IPS-18c (cell line): ENCODE results near the gene RPS6KB1.
"Not testable (repeated sequence)": the region's sequence is repeated elsewhere in the genome, so short reads cannot be mapped to it uniquely, and the experiment has no call there.

Source experiments
- H3K4me3 ChIP-seq: 2 replicates; pipeline ENCODE4 v1.7.0; 2013; ENCODE audit warnings: low read depth, mild to moderate bottlenecking, low read length, moderate library complexity; ENCODE audit not compliant: insufficient read depth
- H3K9me3 ChIP-seq: one replicate; pipeline ENCODE4 v1.6.1; 2013; ENCODE audit warnings: mild to moderate bottlenecking, low read length, moderate library complexity; ENCODE audit not compliant: control insufficient read depth, insufficient read depth

Gene RPS6KB1

GRCh38 chr17:59907467-59907866 lies 14.5 kb downstream of the RPS6KB1 start:
- Histone ChIP-seq H3K9me3 (no peaks in the 10 kb centered on the region), H3K4me3 (no peak overlapping the region)

- no peaks in the 10 kb centered on the region for H3K9me3 ChIP-seq
- H3K4me3 ChIP-seq: no peak overlapping the region
Observed at GRCh38 chr17:59914274-59914854, 21.4 kb downstream of the RPS6KB1 start.

GRCh38 chr17:59916446-59916845 lies 23.5 kb downstream of the RPS6KB1 start:
- no peak overlapping the region for H3K4me3 ChIP-seq

GRCh38 chr17:59920637-59921036 lies 27.7 kb downstream of the RPS6KB1 start:
- not testable (repeated sequence) for H3K9me3 ChIP-seq, H3K4me3 ChIP-seq

More at GRCh38 chr17:59916446-59916845, 23.5 kb downstream of the RPS6KB1 start:
- H3K9me3 ChIP-seq: no peaks in the 10 kb centered on the region

- H3K4me3 ChIP-seq, H3K9me3 ChIP-seq: not testable (repeated sequence)
Observed at GRCh38 chr17:59930121-59930520, 37.2 kb downstream of the RPS6KB1 start.

- H3K9me3 ChIP-seq, H3K4me3 ChIP-seq: not testable (repeated sequence)
Observed at GRCh38 chr17:59930768-59931167, 37.8 kb downstream of the RPS6KB1 start.

- not testable (repeated sequence) for H3K4me3 ChIP-seq, H3K9me3 ChIP-seq
Observed at GRCh38 chr17:59933317-59933716, 40.4 kb downstream of the RPS6KB1 start.

GRCh38 chr17:59940697-59941096 lies 47.8 kb downstream of the RPS6KB1 start:
- H3K4me3 ChIP-seq: not testable (repeated sequence)

GRCh38 chr17:59941131-59941530 lies 48.2 kb downstream of the RPS6KB1 start:
- no peaks in the 10 kb centered on the region for H3K9me3 ChIP-seq
- H3K4me3 ChIP-seq: no peak overlapping the region

More at GRCh38 chr17:59940697-59941096, 47.8 kb downstream of the RPS6KB1 start:
- not testable (repeated sequence) for H3K9me3 ChIP-seq

GRCh38 chr17:59946433-59946832 lies 53.5 kb downstream of the RPS6KB1 start:
- not testable (repeated sequence) for H3K9me3 ChIP-seq, H3K4me3 ChIP-seq

- not testable (repeated sequence) for H3K9me3 ChIP-seq, H3K4me3 ChIP-seq
Observed at GRCh38 chr17:59947310-59947709, 54.4 kb downstream of the RPS6KB1 start.

GRCh38 chr17:59950049-59950448 lies 57.1 kb downstream of the RPS6KB1 start:
- Histone ChIP-seq H3K9me3 (no peaks in the 10 kb centered on the region), H3K4me3 (no peak overlapping the region)

- Histone ChIP-seq H3K4me3 (no peak overlapping the region), H3K9me3 (no peaks in the 10 kb centered on the region)
Observed at GRCh38 chr17:59954856-59955255, 61.9 kb downstream of the RPS6KB1 start.

GRCh38 chr17:59959574-59959973 lies 66.7 kb downstream of the RPS6KB1 start:
- H3K9me3 ChIP-seq, H3K4me3 ChIP-seq: not testable (repeated sequence)

- Histone ChIP-seq H3K4me3 (no peak overlapping the region), H3K9me3 (no peaks in the 10 kb centered on the region)
Observed at GRCh38 chr17:59962739-59963318, 69.9 kb downstream of the RPS6KB1 start.

- H3K4me3 ChIP-seq: peak overlapping the region; percentile 93
- H3K9me3 ChIP-seq: no peaks in the 10 kb centered on the region
Observed at GRCh38 chr17:59963738-59964481, 71.0 kb downstream of the RPS6KB1 start.

GRCh38 chr17:59964482-59965328 lies 71.8 kb downstream of the RPS6KB1 start, which contains the start of gene RNFT1:
RNFT1 (minus strand) TSS chr17:59964740; CDS start chr17:59964663, 77 bp downstream.
- H3K9me3 ChIP-seq: no peaks in the 10 kb centered on the region
- H3K4me3 ChIP-seq: peak within 1 kb of the TSS; percentile 93
